ENCODE measurements around the gene MORF4L1.

DNA sequence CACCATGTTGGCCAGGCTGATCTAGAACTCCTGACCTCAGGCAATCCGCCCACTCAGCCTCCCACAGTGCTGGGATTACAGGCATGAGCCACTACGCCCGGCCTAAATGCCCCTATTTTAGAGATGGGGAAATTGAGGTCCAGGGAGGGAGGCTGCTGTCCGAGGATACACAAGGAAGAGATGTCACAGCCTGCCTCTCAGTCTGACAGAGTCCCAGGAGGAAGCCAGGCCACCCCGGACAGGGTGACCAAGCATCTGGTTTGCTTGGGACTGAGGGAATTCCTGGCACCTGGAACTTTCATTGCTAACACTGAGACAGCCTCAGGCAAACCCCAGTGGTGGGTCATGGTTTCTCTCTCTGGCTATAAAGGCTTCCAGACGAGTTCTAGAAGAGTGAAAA, 30.8 kb upstream of the MORF4L1 start:
- TF ChIP-seq POLR2A (IDR thresholded peaks at IDR 0.05; ENCODE audit: low read depth), result no peak
- TF ChIP-seq CTCF (IDR thresholded peaks at IDR 0.05), result no peak
